Pons (tissue), 1 donor: ENCODE measurements around the gene KIF6.
"Not testable (repeated sequence)": the region's sequence is repeated elsewhere in the genome, so short reads cannot be mapped to it uniquely, and the experiment has no call there.

ENCODE experiments used
- DNase-seq: peaks from one replicate; pipeline ENCODE4 v3.0.0-alpha.2; 2016; ENCODE audit warnings: low spot score

The KIF6 gene

DNA sequence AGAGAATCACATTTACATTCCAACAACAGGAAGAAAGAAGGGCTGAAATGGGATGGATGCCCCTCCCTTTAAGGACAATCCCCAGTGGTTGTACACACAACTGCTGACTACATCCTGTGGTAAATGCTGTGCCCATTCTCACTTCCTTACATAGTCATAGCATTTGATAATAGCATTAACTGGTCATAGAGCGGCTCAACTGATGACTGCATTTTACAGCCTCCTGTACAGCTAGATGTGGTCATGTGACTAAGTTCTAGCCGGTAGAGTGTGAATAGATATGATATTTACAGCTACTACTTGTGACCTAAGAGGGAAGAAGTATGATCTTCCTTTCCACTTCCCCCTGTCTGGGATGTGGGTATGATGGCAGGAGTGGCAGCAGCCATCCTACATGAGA, 435.7 kb downstream of the KIF6 start:
- DNase-seq: no peak

DNA sequence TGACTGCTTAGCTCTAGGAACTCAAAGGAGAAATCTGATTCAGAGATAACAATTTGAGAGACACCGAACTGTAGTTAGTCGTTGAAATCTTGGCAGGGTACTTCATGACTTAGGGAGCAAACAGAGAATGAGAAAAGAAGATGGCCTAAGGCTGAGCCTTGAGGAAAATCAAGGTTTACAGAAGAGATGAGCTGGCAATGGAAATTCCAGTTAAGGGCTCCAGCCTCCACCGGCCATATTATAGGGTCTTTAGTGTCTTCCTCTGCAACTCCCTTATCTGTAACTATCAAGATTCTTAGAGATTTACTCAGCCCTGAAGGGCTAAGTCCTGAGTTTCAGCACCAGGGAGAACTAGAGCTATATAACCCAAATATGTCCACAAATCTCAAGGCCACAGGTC, 437.6 kb downstream of the KIF6 start:
- DNase-seq: no peak

DNA sequence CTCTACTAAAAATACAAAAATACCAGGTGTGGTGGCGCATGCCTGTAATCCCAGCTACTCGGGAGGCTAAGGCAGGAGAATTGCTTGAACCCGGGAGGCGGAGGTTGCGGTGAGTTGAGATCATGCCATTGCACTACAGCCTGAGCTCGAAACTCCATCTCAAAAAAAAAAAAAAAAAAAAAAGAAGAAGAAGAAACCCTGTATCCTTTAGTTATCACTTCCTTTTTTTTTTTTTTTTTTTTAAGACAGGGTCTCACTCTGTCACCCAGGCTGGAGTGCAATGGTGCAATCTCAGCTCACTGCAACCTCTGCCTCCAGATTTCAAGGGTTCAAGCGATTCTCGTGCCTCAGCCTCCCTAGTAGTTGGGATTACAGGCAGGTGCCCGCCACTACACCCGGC, 438.6 kb downstream of the KIF6 start:
- not testable (repeated sequence) for DNase-seq

DNA sequence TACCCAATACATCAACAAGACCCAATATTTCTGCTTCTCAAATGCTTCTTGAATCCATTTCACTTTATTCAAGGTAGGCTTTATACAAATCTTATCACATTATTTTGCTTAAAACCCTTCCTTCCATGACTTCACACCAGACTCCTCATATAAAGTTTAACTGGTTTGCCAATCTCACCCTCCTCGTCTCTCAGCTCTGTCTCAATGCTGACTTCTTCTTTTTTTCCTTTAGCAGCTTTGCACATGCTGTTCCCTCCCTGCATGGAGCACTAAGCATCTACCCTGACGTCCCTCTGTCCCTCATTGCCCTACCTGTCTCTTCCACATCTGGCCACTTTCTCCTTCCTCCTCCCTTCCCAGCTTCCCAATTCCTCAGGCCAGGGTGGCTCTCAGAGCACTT, 442.4 kb downstream of the KIF6 start:
- DNase-seq: no peak

DNA sequence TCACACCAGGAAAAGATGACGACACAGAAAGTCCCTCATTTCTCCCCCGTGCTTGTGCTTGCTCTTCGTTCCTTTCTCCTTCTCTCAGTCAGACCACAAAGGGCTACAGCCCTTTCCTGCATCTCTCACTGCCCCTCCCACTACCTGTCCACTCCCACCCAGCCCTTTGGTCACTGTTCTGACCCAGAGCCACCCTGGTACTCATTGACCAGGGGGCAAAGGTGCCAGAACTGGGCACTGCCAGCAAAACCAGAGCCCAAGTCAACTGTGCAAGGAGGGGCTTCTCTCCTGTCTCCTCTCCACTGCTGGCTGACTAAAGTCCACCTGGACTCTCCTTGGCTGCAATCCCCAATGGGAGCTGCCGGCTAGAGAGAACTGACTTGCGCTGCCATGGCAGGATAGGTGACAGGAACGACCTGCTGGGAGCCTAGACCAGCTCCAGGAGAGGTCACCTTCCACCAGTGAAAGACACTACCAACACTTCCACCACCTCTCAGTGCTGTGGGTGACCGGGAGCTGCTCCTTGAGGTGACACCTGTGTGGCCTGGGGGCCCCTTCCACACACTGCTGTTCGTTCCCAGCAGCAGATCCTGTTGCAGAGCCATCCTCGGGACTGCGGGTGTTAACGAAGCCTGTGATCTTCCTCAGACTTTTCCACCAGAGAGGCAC, 443.8 kb downstream of the KIF6 start:
- DNase-seq: no peak

DNA sequence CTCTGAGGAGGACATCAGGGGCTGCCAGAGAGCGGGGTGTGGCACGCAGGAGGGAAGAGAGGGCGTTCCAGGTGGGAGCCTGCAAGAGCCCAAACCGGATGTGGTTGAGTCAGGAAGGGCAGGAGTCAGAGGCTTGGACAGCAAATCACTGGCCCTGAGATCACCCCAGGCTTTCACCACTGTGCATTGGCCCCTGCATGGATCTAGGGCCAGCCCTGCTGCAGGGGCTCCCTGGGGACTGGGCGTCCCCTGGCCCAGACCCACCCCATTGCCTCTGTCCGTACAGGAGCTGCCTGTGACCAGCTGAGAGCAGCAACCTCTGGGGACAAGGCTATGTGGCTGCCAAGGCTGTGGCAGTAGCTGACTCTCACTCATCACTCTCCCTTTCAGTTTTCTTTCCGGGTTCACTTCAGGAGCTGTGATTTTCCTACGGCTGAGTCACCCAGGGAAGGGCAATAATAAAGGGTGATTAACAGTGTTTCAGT, 444.9 kb downstream of the KIF6 start:
- no peak for DNase-seq
